Fibroblast of lung (primary cell): ENCODE results near the gene CARD6. TPM values are rescaled to one million over a fixed set of nuclear protein-coding genes. Genes with fewer than 3 reads are reported as not detected.

Experiments used
- DNase-seq, 2 donors: peaks; one replicate each; pipeline versions ENCODE4 v3.0.0 to v3.0.0-alpha.2; 2010; ENCODE audit warnings: low read depth in 2 of 2
- H2AFZ ChIP-seq: 2 replicates; pipeline ENCODE4 v1.5.1; 2012; ENCODE audit warnings: low read length, control low read depth, inconsistent platforms
- H3K27ac ChIP-seq: 2 replicates; pipeline ENCODE4 v1.5.1; 2011; ENCODE audit warnings: low read length, control low read depth; ENCODE audit not compliant: insufficient read depth
- H3K27me3 ChIP-seq: 2 replicates; pipeline ENCODE4 v1.5.1; 2011; ENCODE audit warnings: mild to moderate bottlenecking, low read length; ENCODE audit not compliant: control insufficient read depth, insufficient read depth
- H3K36me3 ChIP-seq: 2 replicates; pipeline ENCODE4 v1.5.1; 2011; ENCODE audit warnings: low read length; ENCODE audit not compliant: control insufficient read depth, insufficient read depth
- H3K4me1 ChIP-seq: 2 replicates; pipeline ENCODE4 v1.5.1; 2011; ENCODE audit warnings: low read length; ENCODE audit not compliant: control insufficient read depth, insufficient read depth; ENCODE audit errors: extremely low read depth
- H3K4me2 ChIP-seq: 2 replicates; pipeline ENCODE4 v1.5.1; 2011; ENCODE audit warnings: low read length, control low read depth; ENCODE audit not compliant: insufficient read depth; ENCODE audit errors: extremely low read depth
- H3K4me3 ChIP-seq, 4 experiments: fragments of 200-600 bp in 1 of 4; sonication (generic) in 1 of 4; replicated peaks in 1 of 4; 2 replicates each; pipeline ENCODE4 v1.5.1; 2011 to 2016; ENCODE audit warnings: low read length in 4 of 4, low read depth in 3 of 4, mild to moderate bottlenecking in 3 of 4, control low read depth in 2 of 4, inconsistent platforms in 1 of 4, mixed read lengths in 1 of 4; ENCODE audit not compliant: insufficient read depth in 1 of 4; ENCODE audit errors: control extremely low read depth in 1 of 4
- H3K79me2 ChIP-seq: 2 replicates; pipeline ENCODE4 v1.5.1; 2012; ENCODE audit warnings: mild to moderate bottlenecking, low read length, inconsistent platforms; ENCODE audit not compliant: control insufficient read depth, insufficient read depth
- H3K9ac ChIP-seq: 2 replicates; pipeline ENCODE4 v1.5.1; 2011; ENCODE audit warnings: mild to moderate bottlenecking, low read length, control low read depth; ENCODE audit not compliant: insufficient read depth
- H3K9me3 ChIP-seq: 2 replicates; pipeline ENCODE4 v1.5.1; 2012; ENCODE audit warnings: low read depth, low read length; ENCODE audit not compliant: control insufficient read depth, insufficient read depth
- H4K20me1 ChIP-seq: 2 replicates; pipeline ENCODE4 v1.5.1; 2011; ENCODE audit warnings: low read length; ENCODE audit not compliant: control insufficient read depth, insufficient read depth; ENCODE audit errors: extremely low read depth
- EZH2 ChIP-seq: IDR thresholded peaks from 2 replicates; pipeline ENCODE4 v1.5.1; 2012; ENCODE audit warnings: low read length, control low read depth, mild to moderate bottlenecking; ENCODE audit errors: missing control alignments
- polyA plus RNA-seq, 2 donors: library from polyadenylated mRNA; depleted of rRNA in 1 of 2; stranded (reverse) in 1 of 2; unstranded in 1 of 2; fragments of >200 nt; gene quantifications; 2 replicates each; pipeline ENCODE4 v1.2.1, GENCODE V29; 2011 to 2012; ENCODE audit warnings: missing spikeins in 1 of 2
- total RNA-seq: library from RNA; depleted of rRNA; stranded (reverse); fragments of >200 nt; gene quantifications from 2 replicates; pipeline ENCODE4 v1.2.1, GENCODE V29; 2014
- TF ChIP-seq, protein P1 (sequence below), 2 donors: IDR thresholded peaks in 1 of 2; conservative IDR thresholded peaks in 1 of 2; 1 replicate in 1 of 2; 2 replicates in 1 of 2; pipeline ENCODE4 v1.5.1; 2011 to 2012; ENCODE audit warnings: low read length in 2 of 2, control low read depth in 1 of 2, inconsistent platforms in 1 of 2, low read depth in 1 of 2, mild to moderate bottlenecking in 1 of 2

CARD6 gene
- total and polyA plus RNA-seq, 2 donors (not counting 1 experiment from before 2014, with no cell fraction given) = 8.1 to 12.7 TPM

DNA sequence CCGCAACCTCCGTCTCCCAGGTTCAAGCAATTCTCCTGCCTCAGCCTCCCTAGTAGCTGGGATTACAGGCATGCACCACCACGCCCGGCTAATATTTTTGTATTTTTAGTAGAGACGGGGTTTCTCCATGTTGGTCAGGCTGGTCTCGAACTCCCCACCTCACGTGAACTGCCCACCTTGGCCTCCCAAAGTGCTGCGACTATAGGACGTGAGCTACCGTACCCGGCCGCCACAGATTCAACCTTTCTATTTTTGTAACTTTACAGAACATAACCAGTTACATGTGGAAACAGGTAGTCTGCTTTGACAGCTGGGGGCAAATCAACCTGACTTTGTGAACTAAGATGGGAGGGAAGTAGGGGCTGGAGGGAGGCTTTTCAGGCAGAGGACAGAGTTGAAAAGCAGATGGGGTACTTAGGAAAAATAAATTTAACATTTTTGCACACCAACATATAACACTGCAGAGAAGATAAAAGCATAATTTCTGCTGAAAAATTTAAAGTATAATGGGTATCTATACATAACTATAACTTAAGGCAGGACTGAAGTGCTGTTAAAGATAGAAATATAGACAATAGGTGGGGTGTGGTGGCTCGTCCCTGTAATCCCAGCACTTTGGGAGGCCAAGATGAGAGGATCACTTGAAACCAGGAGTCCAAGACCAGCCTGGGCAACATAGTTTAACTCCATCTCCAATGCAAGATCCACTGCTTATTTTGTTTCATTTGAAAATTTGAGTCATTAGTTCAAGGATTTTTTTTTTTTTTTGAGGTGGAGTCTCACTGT lies 11.2 kb upstream of the CARD6 start:
- Histone ChIP-seq H3K27ac (no peak overlapping the region), H3K4me3 (no peak overlapping the region), H3K4me1 (peaks cover 6% of the 10 kb centered on the region), H3K27me3 (no peaks in the 10 kb centered on the region), H3K79me2 (peaks cover 52% of the 10 kb centered on the region), H3K4me2 (no peak overlapping the region), H3K36me3 (peaks cover 25% of the 10 kb centered on the region), H2AFZ (no peak overlapping the region), H3K9me3 (no peaks in the 10 kb centered on the region), H4K20me1 (peaks cover 4% of the 10 kb centered on the region), H3K9ac (no peak overlapping the region)
- no peak for DNase-seq
- no peak for TF ChIP-seq EZH2
- TF ChIP-seq, protein P1, sequence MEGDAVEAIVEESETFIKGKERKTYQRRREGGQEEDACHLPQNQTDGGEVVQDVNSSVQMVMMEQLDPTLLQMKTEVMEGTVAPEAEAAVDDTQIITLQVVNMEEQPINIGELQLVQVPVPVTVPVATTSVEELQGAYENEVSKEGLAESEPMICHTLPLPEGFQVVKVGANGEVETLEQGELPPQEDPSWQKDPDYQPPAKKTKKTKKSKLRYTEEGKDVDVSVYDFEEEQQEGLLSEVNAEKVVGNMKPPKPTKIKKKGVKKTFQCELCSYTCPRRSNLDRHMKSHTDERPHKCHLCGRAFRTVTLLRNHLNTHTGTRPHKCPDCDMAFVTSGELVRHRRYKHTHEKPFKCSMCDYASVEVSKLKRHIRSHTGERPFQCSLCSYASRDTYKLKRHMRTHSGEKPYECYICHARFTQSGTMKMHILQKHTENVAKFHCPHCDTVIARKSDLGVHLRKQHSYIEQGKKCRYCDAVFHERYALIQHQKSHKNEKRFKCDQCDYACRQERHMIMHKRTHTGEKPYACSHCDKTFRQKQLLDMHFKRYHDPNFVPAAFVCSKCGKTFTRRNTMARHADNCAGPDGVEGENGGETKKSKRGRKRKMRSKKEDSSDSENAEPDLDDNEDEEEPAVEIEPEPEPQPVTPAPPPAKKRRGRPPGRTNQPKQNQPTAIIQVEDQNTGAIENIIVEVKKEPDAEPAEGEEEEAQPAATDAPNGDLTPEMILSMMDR (conservative IDR thresholded peaks at IDR 0.05 in 1 of 2, IDR thresholded peaks at IDR 0.05 in 1 of 2; ENCODE audit: low read depth in 1 of 2, low read length in 2 of 2) = no peak

DNA sequence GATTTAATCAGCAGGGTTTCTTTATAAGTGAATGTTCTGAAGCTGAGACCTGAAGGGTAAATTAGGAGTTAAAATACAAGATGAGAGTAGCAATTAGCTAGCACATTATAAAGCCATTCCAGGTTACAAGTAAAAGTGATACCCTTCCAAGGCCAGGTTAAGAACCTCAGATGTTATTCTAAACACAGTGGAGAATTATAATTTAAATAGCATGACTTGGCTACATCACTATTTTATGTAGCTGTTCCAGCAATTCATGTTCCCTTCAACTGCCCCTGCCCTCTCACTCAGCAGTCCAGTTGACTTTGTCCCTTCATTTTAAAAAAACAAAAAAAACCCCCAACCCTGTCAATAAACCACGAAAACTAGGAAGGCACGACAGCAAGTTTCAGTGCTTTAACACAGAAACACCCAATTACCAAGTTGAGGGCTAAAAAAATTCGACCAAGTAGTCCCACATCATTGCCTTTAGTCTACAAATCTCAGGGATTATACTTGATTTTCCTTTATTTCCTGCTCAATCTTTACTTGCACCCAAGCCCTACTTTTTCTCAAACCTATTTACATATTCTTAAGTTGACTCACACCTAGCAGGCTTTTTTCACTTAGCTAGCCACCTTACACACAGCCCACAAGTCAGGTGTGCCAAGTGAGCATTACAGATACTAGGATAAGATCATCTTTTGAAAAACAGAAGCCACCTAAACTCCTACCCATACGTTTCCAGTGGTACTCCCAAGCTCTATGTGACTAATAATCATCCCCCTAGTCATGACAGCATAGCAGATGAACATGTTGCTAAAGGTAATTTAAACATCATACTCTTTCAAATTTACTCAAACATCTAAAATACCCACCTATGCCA lies 9.6 kb upstream of the CARD6 start:
- no peak overlapping the region for H3K27ac ChIP-seq
- H4K20me1 ChIP-seq = peaks cover 4% of the 10 kb centered on the region
- no peak overlapping the region for H2AFZ ChIP-seq
- H3K4me1 ChIP-seq = peaks cover 6% of the 10 kb centered on the region
- no peak overlapping the region for H3K4me2 ChIP-seq
- peaks cover 21% of the 10 kb centered on the region for H3K36me3 ChIP-seq
- peaks cover 53% of the 10 kb centered on the region for H3K79me2 ChIP-seq
- H3K4me3 ChIP-seq = peak overlapping the region in 1 of 4 experiments; percentile 0
- no peak overlapping the region for H3K9ac ChIP-seq
- peak in 1 of 2 donors; percentile 38 for DNase-seq
- no peak for TF ChIP-seq EZH2
- TF ChIP-seq, protein P1 (conservative IDR thresholded peaks at IDR 0.05 in 1 of 2, IDR thresholded peaks at IDR 0.05 in 1 of 2; ENCODE audit: low read depth in 1 of 2, low read length in 2 of 2) = no peak
- no peaks in the 10 kb centered on the region for H3K27me3 ChIP-seq
- H3K9me3 ChIP-seq = no peaks in the 10 kb centered on the region

DNA sequence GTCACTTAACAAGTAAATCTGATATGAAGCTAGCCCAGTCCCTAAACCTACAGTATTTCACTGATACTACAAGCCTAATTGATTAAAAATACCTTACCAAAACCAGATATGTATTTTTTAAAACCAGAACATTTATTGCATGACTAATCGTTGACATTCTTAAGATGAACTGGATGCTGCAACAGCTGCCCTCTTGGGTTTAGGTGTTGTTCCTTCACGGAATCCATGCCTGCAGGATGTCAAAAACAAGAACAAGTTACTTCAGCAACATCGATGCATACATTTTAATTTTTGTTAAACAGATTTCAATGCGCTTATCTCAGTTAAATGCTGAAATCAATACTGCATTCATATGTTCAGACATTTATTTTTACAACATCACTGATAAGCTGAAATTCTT lies 8.8 kb upstream of the CARD6 start:
- H3K27ac ChIP-seq = no peak overlapping the region
- no peaks in the 10 kb centered on the region for H3K9me3 ChIP-seq
- no peak for DNase-seq
- peaks cover 21% of the 10 kb centered on the region for H3K36me3 ChIP-seq
- no peak overlapping the region for H3K9ac ChIP-seq
- no peak overlapping the region for H2AFZ ChIP-seq
- peaks cover 53% of the 10 kb centered on the region for H3K79me2 ChIP-seq
- H3K4me2 ChIP-seq = peak overlapping the region; percentile 29
- TF ChIP-seq, protein P1 (conservative IDR thresholded peaks at IDR 0.05 in 1 of 2, IDR thresholded peaks at IDR 0.05 in 1 of 2; ENCODE audit: low read depth in 1 of 2, low read length in 2 of 2) = no peak
- TF ChIP-seq EZH2 = no peak
- H3K4me3 ChIP-seq = peak overlapping the region in 3 of 4 experiments; percentile 66 to 100 (median 81)
- no peaks in the 10 kb centered on the region for H3K27me3 ChIP-seq
- H4K20me1 ChIP-seq = peaks cover 4% of the 10 kb centered on the region
- peaks cover 6% of the 10 kb centered on the region for H3K4me1 ChIP-seq
